Lung (tissue), 12 donors: ENCODE results near the gene USH2A. TPM values are rescaled to one million over a fixed set of nuclear protein-coding genes. Genes with fewer than 3 reads are reported as not detected.

Source experiments
- ATAC-seq: fragments of 200-7000 bp; cut with Tn5 transposase; one replicate; pipeline ENCODE4 v1.9.1; 2020; ENCODE audit warnings: moderate number of reproducible peaks; ENCODE audit not compliant: insufficient read depth, low FRiP score
- DNase-seq, 3 donors: peaks; one replicate each; pipeline ENCODE4 v3.0.0-alpha.2; 2013 to 2017
- H3K27ac ChIP-seq, 2 donors: one replicate each; pipeline ENCODE4 v1.5.1; 2013; ENCODE audit warnings: mild to moderate bottlenecking in 2 of 2, moderate library complexity in 2 of 2, control low read depth in 1 of 2, inconsistent platforms in 1 of 2, low read depth in 1 of 2, low read length in 1 of 2
- H3K27me3 ChIP-seq, 3 donors: one replicate each; pipeline ENCODE4 v1.5.1; 2013; ENCODE audit warnings: low read length in 2 of 3; ENCODE audit not compliant: control insufficient read depth in 3 of 3, insufficient read depth in 3 of 3
- H3K36me3 ChIP-seq, 4 donors: one replicate each; pipeline ENCODE4 v1.5.1; 2013; ENCODE audit warnings: low read length in 4 of 4, mild to moderate bottlenecking in 1 of 4, moderate library complexity in 1 of 4; ENCODE audit not compliant: control insufficient read depth in 4 of 4, insufficient read depth in 4 of 4
- H3K4me1 ChIP-seq, 5 donors: one replicate each; pipeline ENCODE4 v1.5.1; 2013; ENCODE audit warnings: low read length in 5 of 5, mild to moderate bottlenecking in 2 of 5, moderate library complexity in 1 of 5; ENCODE audit not compliant: control insufficient read depth in 5 of 5, insufficient read depth in 5 of 5
- H3K4me3 ChIP-seq: one replicate; pipeline ENCODE4 v1.5.1; 2013; ENCODE audit warnings: mild to moderate bottlenecking, control low read depth, moderate library complexity
- H3K9ac ChIP-seq, 2 donors: one replicate each; pipeline ENCODE4 v1.5.1; 2013; ENCODE audit warnings: low read length in 2 of 2, control low read depth in 1 of 2; ENCODE audit not compliant: insufficient read depth in 1 of 2
- H3K9me3 ChIP-seq, 4 donors: one replicate each; pipeline ENCODE4 v1.5.1; 2013; ENCODE audit warnings: low read length in 3 of 4, mild to moderate bottlenecking in 1 of 4, moderate library complexity in 1 of 4; ENCODE audit not compliant: control insufficient read depth in 4 of 4, insufficient read depth in 3 of 4
- CTCF ChIP-seq: IDR thresholded peaks from 2 replicates; pipeline ENCODE4 v1.5.1; 2012; ENCODE audit warnings: mild to moderate bottlenecking; ENCODE audit errors: control extremely low read depth, extremely low read depth
- WGBS, 2 donors: extraction: QIAGEN DNeasy Blood & Tissue Kit; methylation state at CpG; one replicate each; pipeline ENCODE4 v1.1.7; 2013; 5-methylcytosine and 5-hydroxymethylcytosine counted together
- polyA plus RNA-seq, 2 donors: library from polyadenylated mRNA; stranded (reverse); fragments of 200-250 nt; gene quantifications; one replicate each; pipeline ENCODE4 v1.2.1, GENCODE V29; 2013
- total RNA-seq, 2 donors: library from RNA; depleted of rRNA in 1 of 2; stranded (reverse); fragments of >200 nt in 1 of 2; gene quantifications; one replicate each; pipeline ENCODE4 v1.2.1, GENCODE V29; 2014 to 2021
- donor health status: control.
- donor health status: control.
- donor health status: Bipolar disorder and iron deficiency.
- donor health status: healthy.
- donor health status: DM: yes; HTN: yes; CAD: no.

USH2A gene
- total and polyA plus RNA-seq, 4 donors: under 0.01 to 0.11 TPM; not detected in 2

- Histone ChIP-seq H3K4me1 (no peaks in the 10 kb centered on the region), H3K27ac (no peak overlapping the region), H3K36me3 (no peaks in the 10 kb centered on the region), H3K9me3 (peaks cover 0 to 2% (median 0%) of the 10 kb centered on the region in 4 donors), H3K4me3 (no peak overlapping the region), H3K27me3 (no peaks in the 10 kb centered on the region), H3K9ac (no peak overlapping the region)
- TF ChIP-seq CTCF: no peak
- DNase-seq (no peak), ATAC-seq (no peak)
These were observed 24.8 kb upstream of the USH2A start for GRCh38 chr1:216448011-216448510.

GRCh38 chr1:216437603-216438002 is 14.4 kb upstream of the USH2A start:
- no peak overlapping the region for H3K27ac ChIP-seq
- no peak for DNase-seq
- H3K4me3 ChIP-seq: no peak overlapping the region
- H3K9ac ChIP-seq: no peak overlapping the region
- TF ChIP-seq CTCF: no peak
- 86 to 89% methylated on average over 5 of the region's 5 CpGs for WGBS, 2 donors
- H3K9me3 ChIP-seq: no peaks in the 10 kb centered on the region
- H3K4me1 ChIP-seq: no peaks in the 10 kb centered on the region
- no peaks in the 10 kb centered on the region for H3K36me3 ChIP-seq
- no peak for ATAC-seq
- H3K27me3 ChIP-seq: no peaks in the 10 kb centered on the region

- no peak for ATAC-seq
- H3K27ac ChIP-seq: no peak overlapping the region
- TF ChIP-seq CTCF: no peak
These were observed 11.0 kb upstream of the USH2A start for GRCh38 chr1:216434232-216434631.

GRCh38 chr1:216433175-216433574 is 9.9 kb upstream of the USH2A start:
- H3K36me3 ChIP-seq: no peaks in the 10 kb centered on the region
- ATAC-seq: no peak
- no peaks in the 10 kb centered on the region for H3K4me1 ChIP-seq
- 69 to 70% methylated on average over 2 of the region's 2 CpGs for WGBS, 2 donors
- H3K27ac ChIP-seq: no peak overlapping the region
- no peak for DNase-seq
- no peak overlapping the region for H3K9ac ChIP-seq
- peaks cover 0 to 3% (median 0%) of the 10 kb centered on the region in 4 donors for H3K9me3 ChIP-seq
- no peak for TF ChIP-seq CTCF
- H3K4me3 ChIP-seq: no peak overlapping the region
- H3K27me3 ChIP-seq: no peaks in the 10 kb centered on the region

More at GRCh38 chr1:216434232-216434631, 11.0 kb upstream of the USH2A start:
- Histone ChIP-seq H3K9me3 (peaks cover 0 to 3% (median 0%) of the 10 kb centered on the region in 4 donors), H3K4me3 (no peak overlapping the region), H3K36me3 (no peaks in the 10 kb centered on the region), H3K9ac (no peak overlapping the region), H3K27me3 (no peaks in the 10 kb centered on the region), H3K4me1 (no peaks in the 10 kb centered on the region)
- DNase-seq: no peak
